ENCODE results near the gene C10orf95. TPM values are rescaled to one million over a fixed set of nuclear protein-coding genes. Genes with fewer than 3 reads are reported as not detected.
A peak's percentile ranks its signal among the peaks of the same experiment; 100 is the strongest.

Gene C10orf95
- total and polyA plus RNA-seq, 5 donors from 2014 or later = 0.35 to 1.1 (median 0.52) TPM

DNA sequence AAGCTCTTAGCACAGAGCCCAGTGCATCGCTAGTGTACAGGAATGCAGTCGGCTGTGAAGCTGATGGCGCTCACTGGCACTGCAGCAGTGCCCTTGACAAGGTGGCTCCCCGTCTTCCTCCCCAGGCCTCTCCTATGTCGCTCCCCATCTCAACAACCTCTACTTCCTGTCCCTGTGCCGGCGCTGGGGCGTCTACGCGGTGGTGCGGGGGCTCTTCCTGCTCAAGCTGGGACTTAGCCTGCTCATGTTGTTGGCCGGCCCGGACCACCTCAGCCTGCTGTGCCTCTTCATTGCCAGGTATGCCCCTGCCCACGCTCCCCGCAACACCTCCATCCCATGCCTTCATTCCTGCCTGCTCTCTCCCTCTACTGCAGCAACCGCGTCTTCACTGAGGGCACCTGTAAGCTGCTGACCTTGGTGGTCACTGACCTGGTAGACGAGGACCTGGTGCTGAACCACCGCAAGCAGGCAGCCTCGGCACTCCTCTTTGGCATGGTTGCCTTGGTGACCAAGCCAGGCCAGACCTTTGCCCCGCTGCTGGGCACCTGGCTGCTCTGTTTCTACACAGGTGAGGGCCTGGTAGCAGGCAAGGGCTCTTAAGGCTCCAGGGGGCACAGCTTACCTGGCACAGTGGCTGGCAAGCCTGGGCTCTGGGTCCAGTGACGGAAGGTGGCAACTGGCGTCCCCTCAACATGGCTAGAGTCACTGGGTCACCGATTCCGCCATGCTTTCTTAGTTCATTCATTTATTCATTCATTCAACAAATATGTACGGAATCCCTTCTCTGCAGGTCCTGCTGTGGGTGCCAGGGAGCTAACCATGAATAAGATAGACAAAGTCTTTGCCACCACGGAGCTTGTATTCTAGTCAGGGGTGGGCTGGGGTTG lies 22.3 kb upstream of the C10orf95 start:
- H3K36me3 Mint-ChIP-seq = peaks cover 3% of the 10 kb centered on the region
- no peaks in the 10 kb centered on the region for H3K9me3 Mint-ChIP-seq
- Histone ChIP-seq H3K27me3 (ENCODE audit: control insufficient read depth, insufficient read depth, low read length) (no peaks in the 10 kb centered on the region), H3K4me1 (ENCODE audit: control insufficient read depth, insufficient read depth, low read length, poor library complexity, severe bottlenecking) (peaks cover 10% of the 10 kb centered on the region), H3K36me3 (ENCODE audit: control insufficient read depth, insufficient read depth, low read length) (no peaks in the 10 kb centered on the region), H3K4me3 (ENCODE audit: low read depth, low read length) (no peak overlapping the region), H3K9me3 (ENCODE audit: control insufficient read depth in 2 of 2, low read length in 2 of 2) (no peaks in the 10 kb centered on the region), H3K27ac (ENCODE audit: insufficient read depth, low read length, poor library complexity, severe bottlenecking) (no peak overlapping the region)
- ATAC-seq (ENCODE audit: low read depth in 2 of 2) = peak; percentile 60 to 75
- peak overlapping the region; percentile 71 to 83 (median 83) for H3K27ac Mint-ChIP-seq
- peak overlapping the region in 3 of 4 donors; percentile 35 to 79 (median 58) for H3K4me3 Mint-ChIP-seq
- peak in 2 of 3 donors; percentile 15 to 67 for DNase-seq
- no peaks in the 10 kb centered on the region for H3K27me3 Mint-ChIP-seq
- peaks cover 0 to 24% (median 9%) of the 10 kb centered on the region in 4 donors for H3K4me1 Mint-ChIP-seq

DNA sequence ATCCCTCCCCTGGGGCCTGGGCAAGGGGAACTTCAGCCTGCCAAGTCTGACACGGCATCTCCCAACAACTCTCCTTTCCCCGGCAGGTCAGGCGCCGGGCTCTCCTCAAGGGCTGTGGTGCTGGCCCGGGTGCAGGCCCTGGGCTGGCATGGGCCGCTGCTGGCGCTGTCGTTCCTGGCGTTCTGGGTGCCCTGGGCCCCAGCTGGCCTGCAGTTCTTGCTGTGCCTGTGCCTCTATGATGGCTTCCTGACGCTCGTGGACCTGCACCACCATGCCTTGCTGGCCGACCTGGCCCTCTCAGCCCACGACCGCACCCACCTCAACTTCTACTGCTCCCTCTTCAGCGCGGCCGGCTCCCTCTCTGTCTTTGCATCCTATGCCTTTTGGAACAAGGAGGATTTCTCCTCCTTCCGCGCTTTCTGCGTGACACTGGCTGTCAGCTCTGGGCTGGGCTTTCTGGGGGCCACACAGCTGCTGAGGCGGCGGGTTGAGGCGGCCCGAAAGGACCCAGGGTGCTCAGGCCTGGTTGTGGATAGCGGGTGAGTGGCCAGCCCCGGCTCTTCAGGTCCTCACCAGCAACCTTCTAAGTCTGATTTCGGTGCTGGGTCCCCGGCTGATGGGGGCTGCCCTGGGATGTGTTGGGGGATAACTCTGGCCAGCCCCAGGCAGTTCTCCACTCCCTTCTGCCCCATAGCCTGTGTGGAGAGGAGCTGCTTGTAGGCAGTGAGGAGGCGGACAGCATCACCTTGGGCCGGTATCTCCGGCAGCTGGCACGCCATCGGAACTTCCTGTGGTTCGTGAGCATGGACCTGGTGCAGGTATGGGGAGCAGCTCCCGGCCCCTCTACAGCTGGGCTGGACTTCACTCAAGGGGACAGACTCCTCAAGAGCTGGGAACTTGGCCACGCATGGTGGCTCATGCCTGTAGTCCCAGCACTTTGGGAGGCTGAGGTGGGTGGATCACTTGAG lies 19.5 kb upstream of the C10orf95 start:
- Mint-ChIP-seq H3K4me3 (no peak overlapping the region), H3K9me3 (no peaks in the 10 kb centered on the region), H3K27ac (no peak overlapping the region), H3K27me3 (no peaks in the 10 kb centered on the region), H3K36me3 (peaks cover 3% of the 10 kb centered on the region), H3K4me1 (peaks cover 0 to 17% (median 6%) of the 10 kb centered on the region in 4 donors)
- no peaks in the 10 kb centered on the region for H3K27me3 ChIP-seq (ENCODE audit: control insufficient read depth, insufficient read depth, low read length)
- no peaks in the 10 kb centered on the region for H3K36me3 ChIP-seq (ENCODE audit: control insufficient read depth, insufficient read depth, low read length)
- no peaks in the 10 kb centered on the region for H3K9me3 ChIP-seq (ENCODE audit: control insufficient read depth in 2 of 2, low read length in 2 of 2)
- peaks cover 9% of the 10 kb centered on the region for H3K4me1 ChIP-seq (ENCODE audit: control insufficient read depth, insufficient read depth, low read length, poor library complexity, severe bottlenecking)
- H3K4me3 ChIP-seq (ENCODE audit: low read depth, low read length) = no peak overlapping the region
- ATAC-seq (ENCODE audit: low read depth in 2 of 2) = no peak
- no peak for DNase-seq
- H3K27ac ChIP-seq (ENCODE audit: insufficient read depth, low read length, poor library complexity, severe bottlenecking) = no peak overlapping the region

DNA sequence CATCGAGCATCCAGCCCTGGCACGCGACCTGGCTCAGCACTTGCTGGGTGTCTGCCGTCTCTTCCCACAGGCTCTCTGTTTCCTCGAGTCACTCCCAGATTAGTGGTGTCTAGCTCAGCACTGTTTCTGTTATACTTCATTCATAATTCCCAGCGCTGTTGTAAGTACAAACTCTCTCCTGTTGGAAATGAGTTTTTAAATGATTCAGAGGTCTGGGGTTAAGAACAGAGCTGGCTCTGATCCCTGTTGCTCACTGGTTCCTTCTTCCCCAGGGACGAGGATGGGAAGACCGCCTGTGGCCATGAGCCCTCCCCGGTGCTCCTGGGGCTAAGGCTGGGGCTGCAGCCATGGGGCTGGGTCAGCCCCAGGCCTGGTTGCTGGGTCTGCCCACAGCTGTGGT lies 17.3 kb upstream of the C10orf95 start:
- no peak overlapping the region for H3K27ac Mint-ChIP-seq
- H3K9me3 Mint-ChIP-seq = no peaks in the 10 kb centered on the region

DNA sequence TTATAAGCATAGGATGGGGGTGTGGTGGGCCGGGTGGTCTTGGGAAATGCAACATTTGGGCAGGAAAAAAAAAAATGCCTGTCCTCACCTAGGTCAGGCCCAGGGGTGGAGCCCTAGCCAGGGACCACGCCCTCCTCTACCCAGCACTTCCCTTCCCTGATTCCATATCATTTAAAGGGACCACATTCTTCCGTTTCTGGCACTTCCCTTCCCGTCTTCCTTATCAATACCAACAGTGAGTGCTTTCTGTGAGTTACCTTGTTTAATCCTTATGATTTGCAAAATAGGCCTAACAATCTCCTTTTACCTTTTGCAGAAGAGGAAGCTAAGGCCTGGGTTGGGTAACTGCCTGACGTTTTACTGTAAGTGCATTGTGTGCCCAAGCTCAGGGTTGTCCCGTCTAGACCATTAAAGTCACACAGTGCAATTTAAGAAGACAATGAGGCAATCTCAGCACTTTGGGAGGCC lies 16.7 kb upstream of the C10orf95 start:
- Histone ChIP-seq H3K27me3 (ENCODE audit: control insufficient read depth, insufficient read depth, low read length) (no peaks in the 10 kb centered on the region), H3K36me3 (ENCODE audit: control insufficient read depth, insufficient read depth, low read length) (no peaks in the 10 kb centered on the region), H3K27ac (ENCODE audit: insufficient read depth, low read length, poor library complexity, severe bottlenecking) (no peak overlapping the region), H3K4me3 (ENCODE audit: low read depth, low read length) (no peak overlapping the region), H3K9me3 (ENCODE audit: control insufficient read depth in 2 of 2, low read length in 2 of 2) (no peaks in the 10 kb centered on the region), H3K4me1 (ENCODE audit: control insufficient read depth, insufficient read depth, low read length, poor library complexity, severe bottlenecking) (peaks cover 2% of the 10 kb centered on the region)
- DNase-seq (no peak), ATAC-seq (ENCODE audit: low read depth in 2 of 2) (no peak)
- H3K9me3 Mint-ChIP-seq = no peaks in the 10 kb centered on the region
- H3K4me3 Mint-ChIP-seq = no peak overlapping the region
- H3K36me3 Mint-ChIP-seq = peaks cover 3% of the 10 kb centered on the region
- no peak overlapping the region for H3K27ac Mint-ChIP-seq
- H3K4me1 Mint-ChIP-seq = peaks cover under 1 to 5% (median 4%) of the 10 kb centered on the region in 4 donors
- peaks cover 6% of the 10 kb centered on the region for H3K27me3 Mint-ChIP-seq

More for the DNA sequence above, 17.3 kb upstream of the C10orf95 start:
- H3K36me3 ChIP-seq (ENCODE audit: control insufficient read depth, insufficient read depth, low read length) = no peaks in the 10 kb centered on the region
- no peaks in the 10 kb centered on the region for H3K9me3 ChIP-seq (ENCODE audit: control insufficient read depth in 2 of 2, low read length in 2 of 2)
- Mint-ChIP-seq H3K4me3 (no peak overlapping the region), H3K27me3 (peaks cover 2% of the 10 kb centered on the region), H3K4me1 (peaks cover 2 to 8% (median 6%) of the 10 kb centered on the region in 4 donors), H3K36me3 (peaks cover 3% of the 10 kb centered on the region)
- H3K27ac ChIP-seq (ENCODE audit: insufficient read depth, low read length, poor library complexity, severe bottlenecking) = no peak overlapping the region
- no peak for DNase-seq
- no peak overlapping the region for H3K4me3 ChIP-seq (ENCODE audit: low read depth, low read length)
- no peak for ATAC-seq (ENCODE audit: low read depth in 2 of 2)
- peaks cover 9% of the 10 kb centered on the region for H3K4me1 ChIP-seq (ENCODE audit: control insufficient read depth, insufficient read depth, low read length, poor library complexity, severe bottlenecking)
- no peaks in the 10 kb centered on the region for H3K27me3 ChIP-seq (ENCODE audit: control insufficient read depth, insufficient read depth, low read length)

DNA sequence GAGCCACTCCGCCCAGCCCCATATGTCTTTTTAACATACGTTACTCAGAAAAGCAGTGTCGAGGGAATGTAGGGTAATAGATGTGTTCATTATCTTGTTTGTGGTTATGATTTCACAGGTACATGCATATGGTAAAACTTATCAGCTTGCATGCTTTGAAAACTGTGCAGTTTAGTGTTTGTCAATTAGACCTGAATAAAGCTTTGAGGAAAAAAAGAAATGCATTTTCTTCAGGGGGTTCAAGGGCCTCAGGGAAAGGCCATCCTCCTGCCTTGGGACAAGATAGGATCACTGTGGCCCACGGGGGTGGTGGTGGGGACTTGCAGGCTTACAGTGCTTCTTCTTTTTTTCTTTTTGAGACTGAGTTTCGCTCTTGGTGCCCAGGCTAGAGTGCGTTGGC lies 16.0 kb upstream of the C10orf95 start:
- Histone ChIP-seq H3K27me3 (ENCODE audit: control insufficient read depth, insufficient read depth, low read length) (no peaks in the 10 kb centered on the region), H3K36me3 (ENCODE audit: control insufficient read depth, insufficient read depth, low read length) (no peaks in the 10 kb centered on the region), H3K4me1 (ENCODE audit: control insufficient read depth, insufficient read depth, low read length, poor library complexity, severe bottlenecking) (no peaks in the 10 kb centered on the region), H3K4me3 (ENCODE audit: low read depth, low read length) (no peak overlapping the region), H3K9me3 (ENCODE audit: control insufficient read depth in 2 of 2, low read length in 2 of 2) (no peaks in the 10 kb centered on the region), H3K27ac (ENCODE audit: insufficient read depth, low read length, poor library complexity, severe bottlenecking) (no peak overlapping the region)
- Mint-ChIP-seq H3K27me3 (peaks cover 6% of the 10 kb centered on the region), H3K9me3 (no peaks in the 10 kb centered on the region), H3K27ac (no peak overlapping the region), H3K4me1 (peaks cover 4 to 10% (median 8%) of the 10 kb centered on the region in 4 donors), H3K4me3 (no peak overlapping the region), H3K36me3 (peaks cover 3% of the 10 kb centered on the region)
- ATAC-seq (ENCODE audit: low read depth in 2 of 2) = no peak
- no peak for DNase-seq

DNA sequence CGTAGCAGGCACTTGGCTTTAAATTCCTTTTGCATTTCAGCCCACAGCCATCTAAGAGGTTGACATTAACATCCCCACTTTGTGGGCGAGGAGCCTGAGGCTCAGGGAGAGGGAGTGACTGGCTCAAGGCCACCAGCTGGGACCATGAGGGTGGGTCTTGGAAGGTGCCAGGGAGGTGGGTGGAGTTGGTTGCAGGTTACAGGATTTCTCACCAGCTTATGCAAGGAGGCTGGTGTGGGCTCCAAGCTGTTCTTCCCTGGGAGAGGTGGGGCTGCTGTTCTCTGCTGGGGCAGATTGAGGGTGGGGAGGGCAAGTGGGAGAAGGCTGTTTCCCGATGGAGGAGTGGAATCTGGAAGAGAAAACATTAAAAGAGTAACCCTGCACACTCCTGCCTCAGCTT lies 14.1 kb upstream of the C10orf95 start:
- peaks cover 10 to 27% (median 20%) of the 10 kb centered on the region in 4 donors for H3K4me1 Mint-ChIP-seq
- Histone ChIP-seq H3K27ac (ENCODE audit: insufficient read depth, low read length, poor library complexity, severe bottlenecking) (no peak overlapping the region), H3K4me1 (ENCODE audit: control insufficient read depth, insufficient read depth, low read length, poor library complexity, severe bottlenecking) (peaks cover 15% of the 10 kb centered on the region), H3K4me3 (ENCODE audit: low read depth, low read length) (no peak overlapping the region), H3K36me3 (ENCODE audit: control insufficient read depth, insufficient read depth, low read length) (no peaks in the 10 kb centered on the region), H3K27me3 (ENCODE audit: control insufficient read depth, insufficient read depth, low read length) (no peaks in the 10 kb centered on the region), H3K9me3 (ENCODE audit: control insufficient read depth in 2 of 2, low read length in 2 of 2) (no peaks in the 10 kb centered on the region)
- no peaks in the 10 kb centered on the region for H3K9me3 Mint-ChIP-seq
- no peak for DNase-seq
- no peak overlapping the region for H3K4me3 Mint-ChIP-seq
- no peak overlapping the region for H3K27ac Mint-ChIP-seq
- H3K36me3 Mint-ChIP-seq = peaks cover 3% of the 10 kb centered on the region
- no peak for ATAC-seq (ENCODE audit: low read depth in 2 of 2)
- peaks cover 6% of the 10 kb centered on the region for H3K27me3 Mint-ChIP-seq

DNA sequence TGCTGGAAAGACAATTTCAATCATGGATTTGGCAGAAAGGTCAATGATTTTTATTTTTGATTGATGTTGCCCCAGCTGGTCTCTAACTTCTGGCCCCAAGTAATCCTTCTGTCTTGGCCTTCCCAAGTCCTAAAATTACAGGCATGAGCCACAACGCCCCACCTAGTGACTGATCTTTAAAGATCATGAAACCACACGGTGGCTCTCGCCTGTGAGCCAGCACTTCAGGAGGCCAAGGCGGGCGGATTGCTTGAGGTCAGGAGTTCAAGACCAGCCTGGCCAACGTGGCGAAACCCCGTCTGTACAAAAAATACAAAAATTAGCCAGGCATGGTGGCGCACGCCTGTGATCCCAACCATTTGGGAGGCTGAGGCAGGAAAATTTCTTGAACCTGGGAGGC lies 12.6 kb upstream of the C10orf95 start:
- H3K4me3 ChIP-seq (ENCODE audit: low read depth, low read length) = no peak overlapping the region
- DNase-seq (no peak), ATAC-seq (ENCODE audit: low read depth in 2 of 2) (no peak)
- H3K36me3 ChIP-seq (ENCODE audit: control insufficient read depth, insufficient read depth, low read length) = no peaks in the 10 kb centered on the region
- Mint-ChIP-seq H3K27me3 (peaks cover 6% of the 10 kb centered on the region), H3K9me3 (no peaks in the 10 kb centered on the region), H3K4me3 (no peak overlapping the region), H3K36me3 (peaks cover 3% of the 10 kb centered on the region), H3K27ac (no peak overlapping the region), H3K4me1 (peaks cover 10 to 31% (median 20%) of the 10 kb centered on the region in 4 donors)
- no peak overlapping the region for H3K27ac ChIP-seq (ENCODE audit: insufficient read depth, low read length, poor library complexity, severe bottlenecking)
- no peaks in the 10 kb centered on the region for H3K9me3 ChIP-seq (ENCODE audit: control insufficient read depth in 2 of 2, low read length in 2 of 2)
- H3K27me3 ChIP-seq (ENCODE audit: control insufficient read depth, insufficient read depth, low read length) = no peaks in the 10 kb centered on the region
- H3K4me1 ChIP-seq (ENCODE audit: control insufficient read depth, insufficient read depth, low read length, poor library complexity, severe bottlenecking) = peaks cover 15% of the 10 kb centered on the region

Measured in CD4-positive, CD25-positive, alpha-beta regulatory T cell (primary cell).